Measurements from ENCODE around the gene CEP135. TPM values are rescaled to one million over a fixed set of nuclear protein-coding genes. Genes with fewer than 3 reads are reported as not detected.

The CEP135 gene
- total and polyA plus RNA-seq, 7 experiments from 2014 or later, result 8.9 to 38.8 (median 20.7) TPM

DNA sequence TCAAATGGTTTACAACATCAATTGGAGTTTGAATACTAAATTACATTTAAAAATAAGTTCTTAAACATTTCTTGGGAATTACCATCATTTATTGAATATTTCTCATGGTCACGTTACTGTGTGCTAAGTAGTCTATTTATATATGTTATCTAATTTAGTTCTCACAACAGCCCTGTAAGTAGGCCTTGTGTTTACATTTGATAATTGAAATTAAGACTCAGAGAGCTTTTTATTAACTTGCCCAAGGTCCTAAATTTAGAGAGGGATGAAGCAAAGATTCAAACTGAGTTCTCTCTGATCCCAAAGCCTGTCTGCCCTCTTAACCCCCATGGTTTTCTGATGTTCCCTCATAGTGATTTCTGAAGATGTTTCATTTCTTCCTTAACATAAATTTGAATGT is 103.7 kb downstream of the CEP135 start:
- H3K4me1 ChIP-seq (ENCODE audit: control insufficient read depth in 2 of 2, insufficient read depth in 2 of 2, low read length in 2 of 2), result peaks cover 3 to 6% of the 10 kb centered on the region in 2 donors
- no peak for ATAC-seq
- POLR2A ChIA-PET, result interaction anchor here (0.7 kb wide), 1 partner anchor 36 kb away, joined by 3 read pairs; no protein-coding TSS in a partner anchor
- no peak overlapping the region for H3K4me3 ChIP-seq (ENCODE audit: low read length)
- H3K4me3 Mint-ChIP-seq, result no peak overlapping the region
- peaks cover 10% of the 10 kb centered on the region in 2 donors for H3K27me3 ChIP-seq (ENCODE audit: control insufficient read depth in 2 of 2, insufficient read depth in 2 of 2, low read length in 2 of 2)
- no peak for DNase-seq
- peaks cover 8 to 18% (median 12%) of the 10 kb centered on the region in 7 donors for H3K4me1 Mint-ChIP-seq
- no peak overlapping the region for H3K27ac ChIP-seq (ENCODE audit: low read depth, low read length)
- peaks cover 0 to 1% (median 0%) of the 10 kb centered on the region in 11 donors for H3K9me3 Mint-ChIP-seq
- H3K9me3 ChIP-seq (ENCODE audit: control insufficient read depth in 2 of 3, low read length in 3 of 3), result no peaks in the 10 kb centered on the region
- CTCF ChIA-PET, result no interaction called here
- no peaks in the 10 kb centered on the region for H3K36me3 ChIP-seq (ENCODE audit: control insufficient read depth in 2 of 3, insufficient read depth in 3 of 3, low read length in 3 of 3)
- no peak overlapping the region for H3K27ac Mint-ChIP-seq
- H3K27me3 Mint-ChIP-seq, result peaks cover 43 to 64% (median 49%) of the 10 kb centered on the region in 5 donors
- intact Hi-C loops (cut with micrococcal nuclease), result no loop called here
- H3K36me3 Mint-ChIP-seq, result no peaks in the 10 kb centered on the region

DNA sequence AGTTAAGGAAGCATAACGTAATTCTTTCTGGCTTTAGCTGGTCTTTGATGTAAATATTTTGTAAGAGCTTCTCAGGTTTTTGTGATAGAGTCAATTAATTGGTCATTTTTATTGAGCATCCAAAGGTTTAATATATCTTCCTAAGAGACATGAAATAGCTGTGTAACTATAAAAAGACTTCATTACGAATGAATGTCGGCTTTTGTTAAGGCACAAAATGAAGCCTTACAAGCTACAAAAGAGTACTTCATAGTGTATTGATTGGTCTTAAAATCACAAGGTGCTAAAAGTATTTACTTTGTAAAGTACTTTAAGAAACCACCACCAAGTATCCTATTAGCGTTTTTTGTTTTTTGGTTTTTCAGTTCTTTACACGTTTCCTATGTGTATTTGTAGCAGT is 104.2 kb downstream of the CEP135 start:
- intact Hi-C loops (cut with micrococcal nuclease), result no loop called here
- peaks cover 0 to 1% (median 0%) of the 10 kb centered on the region in 11 donors for H3K9me3 Mint-ChIP-seq
- peaks cover 10% of the 10 kb centered on the region in 2 donors for H3K27me3 ChIP-seq (ENCODE audit: control insufficient read depth in 2 of 2, insufficient read depth in 2 of 2, low read length in 2 of 2)
- CTCF ChIA-PET, result no interaction called here
- no peak overlapping the region for H3K4me3 Mint-ChIP-seq
- H3K4me1 ChIP-seq (ENCODE audit: control insufficient read depth in 2 of 2, insufficient read depth in 2 of 2, low read length in 2 of 2), result peaks cover 3 to 6% of the 10 kb centered on the region in 2 donors
- H3K27ac Mint-ChIP-seq, result no peak overlapping the region
- no peaks in the 10 kb centered on the region for H3K36me3 ChIP-seq (ENCODE audit: control insufficient read depth in 2 of 3, insufficient read depth in 3 of 3, low read length in 3 of 3)
- ATAC-seq (no peak), DNase-seq (no peak)
- no peaks in the 10 kb centered on the region for H3K9me3 ChIP-seq (ENCODE audit: control insufficient read depth in 2 of 3, low read length in 3 of 3)
- H3K27me3 Mint-ChIP-seq, result peaks cover 43 to 61% (median 49%) of the 10 kb centered on the region in 5 donors
- POLR2A ChIA-PET, result interaction anchor here (0.7 kb wide), 1 partner anchor 37 kb away, joined by 3 read pairs; no protein-coding TSS in a partner anchor
- peaks cover 8 to 18% (median 12%) of the 10 kb centered on the region in 7 donors for H3K4me1 Mint-ChIP-seq
- H3K27ac ChIP-seq (ENCODE audit: low read depth, low read length), result no peak overlapping the region
- no peaks in the 10 kb centered on the region for H3K36me3 Mint-ChIP-seq
- H3K4me3 ChIP-seq (ENCODE audit: low read length), result no peak overlapping the region

DNA sequence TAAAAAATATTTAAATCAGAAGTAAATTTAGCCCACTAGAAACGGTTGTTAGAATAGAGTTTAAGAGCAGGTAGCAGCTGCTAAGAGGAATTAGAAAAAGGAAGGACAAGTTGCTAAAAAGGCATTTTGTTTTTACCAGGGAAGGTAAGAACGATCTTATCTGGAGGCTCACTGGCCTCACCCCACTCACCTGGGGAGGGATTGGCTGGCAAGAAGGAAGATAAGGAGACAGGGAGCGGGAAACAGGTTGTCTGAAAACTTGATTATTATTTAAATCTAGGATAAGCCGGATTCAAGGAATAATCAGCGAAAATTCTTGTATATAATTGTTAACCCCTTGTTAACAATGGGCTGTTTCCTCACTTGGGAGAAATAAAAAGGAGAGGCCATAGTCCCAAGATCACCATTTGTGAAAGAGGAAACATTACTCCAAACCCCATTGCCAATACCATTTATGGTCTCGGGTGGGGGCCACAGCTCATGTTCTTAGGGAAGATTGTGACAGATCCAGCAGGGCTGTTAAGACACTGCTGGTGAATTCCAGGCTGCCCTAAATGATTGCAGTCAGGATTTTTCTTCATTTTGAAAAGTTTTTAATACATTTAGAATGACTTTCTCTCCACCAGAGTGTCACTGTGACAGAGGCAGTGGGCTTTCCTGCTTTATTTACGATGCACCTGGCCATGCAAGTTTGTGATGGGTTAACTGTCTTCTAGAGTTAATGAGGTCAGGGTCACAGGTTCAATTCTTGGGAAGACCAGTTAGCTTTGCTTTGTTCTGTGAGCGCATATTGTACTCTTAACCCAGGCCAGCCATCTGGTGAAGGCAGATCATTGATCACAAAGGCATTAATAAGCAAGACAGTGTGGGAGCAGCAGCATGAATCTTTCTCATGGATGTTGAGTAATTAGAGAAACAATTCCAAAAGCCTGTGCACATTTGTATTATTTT is 106.6 kb downstream of the CEP135 start:
- H3K9me3 ChIP-seq (ENCODE audit: control insufficient read depth in 2 of 3, low read length in 3 of 3), result no peaks in the 10 kb centered on the region
- no peaks in the 10 kb centered on the region for H3K4me1 ChIP-seq (ENCODE audit: control insufficient read depth in 2 of 2, insufficient read depth in 2 of 2, low read length in 2 of 2)
- CTCF ChIA-PET, result no interaction called here
- H3K27ac ChIP-seq (ENCODE audit: low read depth, low read length), result no peak overlapping the region
- Mint-ChIP-seq H3K9me3 (peaks cover 0 to 3% (median 0%) of the 10 kb centered on the region in 11 donors), H3K4me3 (no peak overlapping the region), H3K4me1 (peaks cover 0 to 6% (median under 1%) of the 10 kb centered on the region in 7 donors), H3K36me3 (peaks cover 0 to 2% (median 0%) of the 10 kb centered on the region in 5 donors), H3K27me3 (peaks cover 29 to 58% (median 39%) of the 10 kb centered on the region in 5 donors), H3K27ac (no peak overlapping the region)
- DNase-seq (no peak), ATAC-seq (no peak)
- POLR2A ChIA-PET, result no interaction called here
- no peaks in the 10 kb centered on the region for H3K36me3 ChIP-seq (ENCODE audit: control insufficient read depth in 2 of 3, insufficient read depth in 3 of 3, low read length in 3 of 3)
- peaks cover 8 to 10% of the 10 kb centered on the region in 2 donors for H3K27me3 ChIP-seq (ENCODE audit: control insufficient read depth in 2 of 2, insufficient read depth in 2 of 2, low read length in 2 of 2)
- intact Hi-C loops (cut with micrococcal nuclease), result no loop called here
- H3K4me3 ChIP-seq (ENCODE audit: low read length), result no peak overlapping the region

DNA sequence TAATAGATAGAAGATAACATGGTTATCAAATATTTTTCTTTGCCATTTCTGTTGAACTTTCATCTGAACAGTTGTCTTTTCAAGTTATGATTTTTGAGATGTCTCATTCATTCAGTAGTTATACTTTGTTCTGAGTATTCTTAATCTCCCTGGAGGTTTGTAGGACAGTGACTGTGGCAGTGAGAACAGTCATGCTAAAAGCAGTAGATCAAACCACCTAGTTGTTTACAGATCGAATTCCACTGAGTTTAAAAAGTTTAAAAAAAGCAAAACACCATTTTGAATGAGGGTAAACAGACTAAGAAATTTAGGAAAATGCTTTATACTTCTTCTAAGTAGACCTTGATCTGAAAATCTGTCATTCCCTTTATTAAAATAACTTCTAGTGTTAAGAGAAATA is 107.2 kb downstream of the CEP135 start:
- POLR2A ChIA-PET, result no interaction called here
- ATAC-seq (no peak), DNase-seq (no peak)
- peaks cover 0 to 1% (median 0%) of the 10 kb centered on the region in 7 donors for H3K4me1 Mint-ChIP-seq
- no peaks in the 10 kb centered on the region for H3K4me1 ChIP-seq (ENCODE audit: control insufficient read depth in 2 of 2, insufficient read depth in 2 of 2, low read length in 2 of 2)
- peaks cover 0 to 5% (median 0%) of the 10 kb centered on the region in 11 donors for H3K9me3 Mint-ChIP-seq
- H3K36me3 ChIP-seq (ENCODE audit: control insufficient read depth in 2 of 3, insufficient read depth in 3 of 3, low read length in 3 of 3), result no peaks in the 10 kb centered on the region
- H3K27ac ChIP-seq (ENCODE audit: low read depth, low read length), result no peak overlapping the region
- intact Hi-C loops (cut with micrococcal nuclease), result no loop called here
- H3K4me3 ChIP-seq (ENCODE audit: low read length), result no peak overlapping the region
- H3K4me3 Mint-ChIP-seq, result no peak overlapping the region
- H3K27me3 ChIP-seq (ENCODE audit: control insufficient read depth in 2 of 2, insufficient read depth in 2 of 2, low read length in 2 of 2), result peaks cover 3 to 10% of the 10 kb centered on the region in 2 donors
- H3K27me3 Mint-ChIP-seq, result peaks cover 22 to 56% (median 33%) of the 10 kb centered on the region in 5 donors
- no peak overlapping the region for H3K27ac Mint-ChIP-seq
- H3K9me3 ChIP-seq (ENCODE audit: control insufficient read depth in 2 of 3, low read length in 3 of 3), result no peaks in the 10 kb centered on the region
- H3K36me3 Mint-ChIP-seq, result peaks cover 0 to 4% (median 0%) of the 10 kb centered on the region in 5 donors
- CTCF ChIA-PET, result no interaction called here

DNA sequence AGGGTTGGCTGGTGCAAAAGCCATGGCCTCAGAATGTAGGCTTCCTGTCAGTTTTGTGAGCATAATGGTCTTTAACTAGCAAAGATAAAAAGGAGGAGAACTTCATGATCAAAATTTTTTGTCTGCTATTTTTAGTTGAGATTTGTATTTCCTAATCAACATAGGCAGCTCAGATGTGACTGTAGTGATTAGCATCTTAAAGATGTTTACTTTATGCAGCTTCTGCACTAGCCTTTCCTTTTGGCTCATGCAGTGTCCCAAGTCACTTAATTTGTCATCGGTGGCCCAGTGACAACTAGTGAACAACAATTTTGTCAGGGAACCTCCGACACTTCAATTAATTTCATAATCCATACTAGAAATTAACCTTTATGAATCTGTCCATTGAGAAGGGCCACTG is 109.8 kb downstream of the CEP135 start:
- Mint-ChIP-seq H3K4me1 (no peaks in the 10 kb centered on the region), H3K27me3 (peaks cover 10 to 42% (median 28%) of the 10 kb centered on the region in 5 donors), H3K9me3 (peaks cover 0 to 5% (median 0%) of the 10 kb centered on the region in 11 donors), H3K36me3 (peaks cover 0 to 4% (median 0%) of the 10 kb centered on the region in 5 donors), H3K27ac (no peak overlapping the region), H3K4me3 (no peak overlapping the region)
- Histone ChIP-seq H3K4me1 (ENCODE audit: control insufficient read depth in 2 of 2, insufficient read depth in 2 of 2, low read length in 2 of 2) (no peaks in the 10 kb centered on the region), H3K9me3 (ENCODE audit: control insufficient read depth in 2 of 3, low read length in 3 of 3) (no peaks in the 10 kb centered on the region), H3K27ac (ENCODE audit: low read depth, low read length) (no peak overlapping the region), H3K36me3 (ENCODE audit: control insufficient read depth in 2 of 3, insufficient read depth in 3 of 3, low read length in 3 of 3) (no peaks in the 10 kb centered on the region), H3K4me3 (ENCODE audit: low read length) (no peak overlapping the region), H3K27me3 (ENCODE audit: control insufficient read depth in 2 of 2, insufficient read depth in 2 of 2, low read length in 2 of 2) (peaks cover 0 to 4% of the 10 kb centered on the region in 2 donors)
- intact Hi-C loops (cut with micrococcal nuclease), result no loop called here
- POLR2A ChIA-PET, result no interaction called here
- no peak for ATAC-seq
- CTCF ChIA-PET, result no interaction called here
- no peak for DNase-seq

DNA sequence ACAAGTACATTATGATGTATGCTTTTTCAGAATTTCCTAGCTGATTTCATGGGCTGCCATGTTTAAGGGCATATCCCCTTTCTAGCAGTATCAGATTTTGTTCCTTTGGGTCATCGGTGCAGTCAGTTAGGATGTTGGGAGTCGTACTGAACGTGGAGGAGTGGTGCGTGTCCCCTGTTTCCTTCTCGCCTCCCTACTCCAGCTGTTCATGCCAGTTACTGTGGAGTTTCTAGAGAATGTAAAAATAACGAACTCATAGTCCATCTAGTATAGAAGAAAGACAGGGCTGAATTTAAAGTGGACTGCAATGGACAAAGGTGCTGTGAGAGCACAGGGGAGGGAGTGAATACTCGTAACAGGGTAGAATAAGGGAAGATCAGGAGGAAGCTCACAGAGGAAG is 111.3 kb downstream of the CEP135 start:
- DNase-seq, result no peak
- intact Hi-C loops (cut with micrococcal nuclease), result no loop called here
- H3K4me1 Mint-ChIP-seq, result no peaks in the 10 kb centered on the region

More for the DNA sequence above, 111.3 kb downstream of the CEP135 start:
- H3K36me3 ChIP-seq (ENCODE audit: control insufficient read depth in 2 of 3, insufficient read depth in 3 of 3, low read length in 3 of 3), result no peaks in the 10 kb centered on the region
- CTCF ChIA-PET, result no interaction called here
- peaks cover 0 to 4% (median 0%) of the 10 kb centered on the region in 5 donors for H3K36me3 Mint-ChIP-seq
- no peak overlapping the region for H3K27ac Mint-ChIP-seq
- POLR2A ChIA-PET, result no interaction called here
- no peaks in the 10 kb centered on the region for H3K9me3 ChIP-seq (ENCODE audit: control insufficient read depth in 2 of 3, low read length in 3 of 3)
- peaks cover 0 to 5% (median 0%) of the 10 kb centered on the region in 11 donors for H3K9me3 Mint-ChIP-seq
- H3K27ac ChIP-seq (ENCODE audit: low read depth, low read length), result no peak overlapping the region
- H3K27me3 ChIP-seq (ENCODE audit: control insufficient read depth in 2 of 2, insufficient read depth in 2 of 2, low read length in 2 of 2), result peaks cover 0 to 4% of the 10 kb centered on the region in 2 donors
- no peak overlapping the region for H3K4me3 ChIP-seq (ENCODE audit: low read length)
- no peaks in the 10 kb centered on the region for H3K4me1 ChIP-seq (ENCODE audit: control insufficient read depth in 2 of 2, insufficient read depth in 2 of 2, low read length in 2 of 2)
- no peak overlapping the region for H3K4me3 Mint-ChIP-seq
- H3K27me3 Mint-ChIP-seq, result peaks cover 16 to 30% (median 27%) of the 10 kb centered on the region in 5 donors
- no peak for ATAC-seq

All from naive thymus-derived CD4-positive, alpha-beta T cell (primary cell).